K562 (cell line): Measurements from ENCODE around the gene CLCN6. TPM values are rescaled to one million over a fixed set of nuclear protein-coding genes. Genes with fewer than 3 reads are reported as not detected.
A peak's percentile ranks its signal among the peaks of the same experiment; 100 is the strongest.
"Not testable (repeated sequence)": the region's sequence is repeated elsewhere in the genome, so short reads cannot be mapped to it uniquely, and the experiment has no call there.

Source experiments
- ASH1L ChIP-seq: fragments of 450-650 bp; IDR thresholded peaks from 2 replicates; pipeline ENCODE4 v1.6.1; 2018; ENCODE audit warnings: borderline replicate concordance, mild to moderate bottlenecking, low read depth; ENCODE audit not compliant: partially characterized antibody
- DMBX1 ChIP-seq: fragments of 250-450 bp; sonication (Bioruptor Pico); IDR thresholded peaks from 2 replicates; pipeline ENCODE4 v1.8.0; 2022; ENCODE audit warnings: inconsistent platforms, mild to moderate bottlenecking, moderate library complexity, borderline replicate concordance
- NR2C1 ChIP-seq, 2 experiments: fragments of 450-650 bp; IDR thresholded peaks; 2 replicates each; pipeline ENCODE4 v1.6.1; 2017; ENCODE audit warnings: mild to moderate bottlenecking in 2 of 2, antibody characterized with exemption in 1 of 2, inconsistent platforms in 1 of 2, missing compliant biosample characterization in 1 of 2, missing genetic modification characterization in 1 of 2
- SMARCA5 ChIP-seq: fragments of 450-650 bp; IDR thresholded peaks from 2 replicates; pipeline ENCODE4 v1.6.1; 2016
- polyA plus RNA-seq, 8 experiments: library from polyadenylated mRNA; depleted of rRNA in 4 of 8; stranded (reverse) in 5 of 8; unstranded in 3 of 8; fragments of >200 nt; fragmentation: Nextera tagmentation in 2 of 8; fragmentation: Illumina TruSeq in 1 of 8; extraction: Ambion mirVana in 2 of 8; extraction: Trizol in 1 of 8; gene quantifications; 2 replicates each; pipeline versions ENCODE4 v1.2.1 to v1.2.3, GENCODE V29; 2011 to 2014; ENCODE audit warnings: inconsistent platforms in 1 of 8, missing spikeins in 1 of 8
- total RNA-seq, 7 experiments: library from RNA; depleted of rRNA in 6 of 7; stranded (reverse); fragments of >200 nt in 6 of 7; fragmentation: Illumina TruSeq in 2 of 7; extraction: Trizol in 2 of 7; gene quantifications; 2 replicates each; pipeline versions ENCODE4 v1.2.1 to v1.2.3, GENCODE V29; 2011 to 2021; ENCODE audit warnings: low replicate concordance in 1 of 7
- TF ChIP-seq, protein P1 (sequence below), 2 experiments: fragments of 450-650 bp in 1 of 2; sonication (generic) in 1 of 2; formaldehyde crosslinking in 1 of 2; IDR thresholded peaks; 2 replicates each; pipeline versions ENCODE4 v1.7.1 to v1.9.0; 2016 to 2022; ENCODE audit warnings: inconsistent platforms in 1 of 2, mild to moderate bottlenecking in 1 of 2, missing genetic modification reagents in 1 of 2
- TF ChIP-seq, protein P2 (sequence below): fragments of 450-650 bp; IDR thresholded peaks from 2 replicates; pipeline ENCODE4 v1.6.1; 2016; ENCODE audit warnings: borderline replicate concordance

Gene CLCN6
- total and polyA plus RNA-seq, 9 of the 15 experiments (the other 6 are each of a cell fraction or from before 2014, with no cell fraction given): 2.0 to 21.8 (median 13.6) TPM

DNA sequence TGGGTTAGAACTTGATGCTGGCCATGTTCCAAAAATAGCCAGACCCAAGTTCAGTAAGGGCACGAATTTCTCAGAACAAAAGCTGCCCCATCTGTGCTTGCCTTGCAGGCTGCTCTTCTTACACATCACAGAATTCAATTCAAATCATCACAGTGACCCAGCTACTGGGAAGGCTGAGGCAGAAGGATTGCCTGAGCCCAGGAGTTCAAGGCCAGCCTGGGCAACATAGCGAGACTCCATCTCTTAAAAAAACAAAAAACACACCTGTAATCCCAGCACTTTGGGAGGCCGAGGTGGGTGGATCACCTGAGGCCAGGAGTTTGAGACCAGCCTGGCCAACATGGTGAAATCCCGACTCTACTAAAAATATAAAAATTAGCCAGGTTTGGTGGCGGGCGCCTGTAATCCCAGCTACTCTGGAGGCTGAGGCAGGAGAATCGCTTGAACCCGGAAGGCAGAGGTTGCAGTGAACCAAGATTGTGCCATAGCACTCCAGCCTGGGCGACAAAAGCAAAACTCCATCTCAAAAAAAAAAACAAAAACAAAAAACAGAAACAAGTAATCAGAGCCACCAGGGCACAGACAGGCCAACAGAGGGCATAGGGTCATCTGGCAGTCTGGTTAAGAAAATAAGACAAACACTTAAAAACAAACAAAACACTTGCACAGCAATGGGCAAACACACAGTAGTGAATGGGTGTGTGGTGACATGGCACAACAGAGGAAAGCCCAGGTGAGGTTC is 1.9 kb upstream of the CLCN6 start (continued):
- TF ChIP-seq, protein P1, sequence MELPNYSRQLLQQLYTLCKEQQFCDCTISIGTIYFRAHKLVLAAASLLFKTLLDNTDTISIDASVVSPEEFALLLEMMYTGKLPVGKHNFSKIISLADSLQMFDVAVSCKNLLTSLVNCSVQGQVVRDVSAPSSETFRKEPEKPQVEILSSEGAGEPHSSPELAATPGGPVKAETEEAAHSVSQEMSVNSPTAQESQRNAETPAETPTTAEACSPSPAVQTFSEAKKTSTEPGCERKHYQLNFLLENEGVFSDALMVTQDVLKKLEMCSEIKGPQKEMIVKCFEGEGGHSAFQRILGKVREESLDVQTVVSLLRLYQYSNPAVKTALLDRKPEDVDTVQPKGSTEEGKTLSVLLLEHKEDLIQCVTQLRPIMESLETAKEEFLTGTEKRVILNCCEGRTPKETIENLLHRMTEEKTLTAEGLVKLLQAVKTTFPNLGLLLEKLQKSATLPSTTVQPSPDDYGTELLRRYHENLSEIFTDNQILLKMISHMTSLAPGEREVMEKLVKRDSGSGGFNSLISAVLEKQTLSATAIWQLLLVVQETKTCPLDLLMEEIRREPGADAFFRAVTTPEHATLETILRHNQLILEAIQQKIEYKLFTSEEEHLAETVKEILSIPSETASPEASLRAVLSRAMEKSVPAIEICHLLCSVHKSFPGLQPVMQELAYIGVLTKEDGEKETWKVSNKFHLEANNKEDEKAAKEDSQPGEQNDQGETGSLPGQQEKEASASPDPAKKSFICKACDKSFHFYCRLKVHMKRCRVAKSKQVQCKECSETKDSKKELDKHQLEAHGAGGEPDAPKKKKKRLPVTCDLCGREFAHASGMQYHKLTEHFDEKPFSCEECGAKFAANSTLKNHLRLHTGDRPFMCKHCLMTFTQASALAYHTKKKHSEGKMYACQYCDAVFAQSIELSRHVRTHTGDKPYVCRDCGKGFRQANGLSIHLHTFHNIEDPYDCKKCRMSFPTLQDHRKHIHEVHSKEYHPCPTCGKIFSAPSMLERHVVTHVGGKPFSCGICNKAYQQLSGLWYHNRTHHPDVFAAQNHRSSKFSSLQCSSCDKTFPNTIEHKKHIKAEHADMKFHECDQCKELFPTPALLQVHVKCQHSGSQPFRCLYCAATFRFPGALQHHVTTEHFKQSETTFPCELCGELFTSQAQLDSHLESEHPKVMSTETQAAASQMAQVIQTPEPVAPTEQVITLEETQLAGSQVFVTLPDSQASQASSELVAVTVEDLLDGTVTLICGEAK (IDR thresholded peaks at IDR 0.05): peak; percentile 35
- TF ChIP-seq, protein P1 (CRISPR knock-in tag; IDR thresholded peaks at IDR 0.05): not testable (repeated sequence)
- TF ChIP-seq DMBX1 (CRISPR knock-in tag): 0 out of 2 replicates have a peak, but pooled peaks have one; percentile 64
- 0 out of 2 replicates have a peak, but pooled peaks have one; percentile 13 for TF ChIP-seq SMARCA5
- TF ChIP-seq, protein P2, sequence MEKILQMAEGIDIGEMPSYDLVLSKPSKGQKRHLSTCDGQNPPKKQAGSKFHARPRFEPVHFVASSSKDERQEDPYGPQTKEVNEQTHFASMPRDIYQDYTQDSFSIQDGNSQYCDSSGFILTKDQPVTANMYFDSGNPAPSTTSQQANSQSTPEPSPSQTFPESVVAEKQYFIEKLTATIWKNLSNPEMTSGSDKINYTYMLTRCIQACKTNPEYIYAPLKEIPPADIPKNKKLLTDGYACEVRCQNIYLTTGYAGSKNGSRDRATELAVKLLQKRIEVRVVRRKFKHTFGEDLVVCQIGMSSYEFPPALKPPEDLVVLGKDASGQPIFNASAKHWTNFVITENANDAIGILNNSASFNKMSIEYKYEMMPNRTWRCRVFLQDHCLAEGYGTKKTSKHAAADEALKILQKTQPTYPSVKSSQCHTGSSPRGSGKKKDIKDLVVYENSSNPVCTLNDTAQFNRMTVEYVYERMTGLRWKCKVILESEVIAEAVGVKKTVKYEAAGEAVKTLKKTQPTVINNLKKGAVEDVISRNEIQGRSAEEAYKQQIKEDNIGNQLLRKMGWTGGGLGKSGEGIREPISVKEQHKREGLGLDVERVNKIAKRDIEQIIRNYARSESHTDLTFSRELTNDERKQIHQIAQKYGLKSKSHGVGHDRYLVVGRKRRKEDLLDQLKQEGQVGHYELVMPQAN: peak; percentile 55; the same call in 1 of the 2 replicates
- TF ChIP-seq NR2C1 (IDR thresholded peaks at IDR 0.05): not testable (repeated sequence)
- 0 out of 2 replicates have a peak, but pooled peaks have one; percentile 10 for TF ChIP-seq NR2C1 (tag; IDR thresholded peaks at IDR 0.05)
- TF ChIP-seq ASH1L: peak; percentile 56
